HG02642 (cell line): Measurements from ENCODE around the gene DNAH11.

Source experiments
- ATAC-seq: cut with Tn5 transposase; IDR thresholded peaks from one replicate; pipeline ENCODE4 v1.9.1; 2021; ENCODE audit warnings: mild to moderate bottlenecking; ENCODE audit not compliant: unreplicated experiment, poor library complexity

Gene DNAH11

GRCh38 chr7:21544715-21545114, 1.9 kb downstream of the DNAH11 start:
- no peak for ATAC-seq

GRCh38 chr7:21547501-21547900, 4.7 kb downstream of the DNAH11 start:
- no peak for ATAC-seq

- ATAC-seq: no peak
Observed at GRCh38 chr7:21548491-21548890, 5.7 kb downstream of the DNAH11 start.

- ATAC-seq: no peak
Observed at GRCh38 chr7:21550076-21550475, 7.2 kb downstream of the DNAH11 start.

- no peak for ATAC-seq
Observed at GRCh38 chr7:21550821-21551531, 8.1 kb downstream of the DNAH11 start.

- no peak for ATAC-seq
Observed at GRCh38 chr7:21562385-21562784, 19.5 kb downstream of the DNAH11 start.

GRCh38 chr7:21565614-21566013, 22.8 kb downstream of the DNAH11 start:
- no peak for ATAC-seq

- no peak for ATAC-seq
Observed at GRCh38 chr7:21566094-21566493, 23.3 kb downstream of the DNAH11 start.

- no peak for ATAC-seq
Observed at GRCh38 chr7:21568762-21569161, 25.9 kb downstream of the DNAH11 start.

- ATAC-seq: no peak
Observed at GRCh38 chr7:21572331-21573313, 29.8 kb downstream of the DNAH11 start.

- ATAC-seq: no peak
Observed at GRCh38 chr7:21579341-21580072, 36.7 kb downstream of the DNAH11 start.

- no peak for ATAC-seq
Observed at GRCh38 chr7:21580073-21580521, 37.3 kb downstream of the DNAH11 start.

- ATAC-seq: no peak
Observed at GRCh38 chr7:21585070-21585724, 42.4 kb downstream of the DNAH11 start.

- ATAC-seq: no peak
Observed at GRCh38 chr7:21587139-21587784, 44.4 kb downstream of the DNAH11 start.

GRCh38 chr7:21596801-21597200, 54.0 kb downstream of the DNAH11 start:
- no peak for ATAC-seq

- no peak for ATAC-seq
Observed at GRCh38 chr7:21603462-21603861, 60.6 kb downstream of the DNAH11 start.

GRCh38 chr7:21603972-21604749, 61.3 kb downstream of the DNAH11 start:
- no peak for ATAC-seq

GRCh38 chr7:21605008-21605585, 62.3 kb downstream of the DNAH11 start:
- ATAC-seq: no peak

GRCh38 chr7:21608465-21608864, 65.6 kb downstream of the DNAH11 start:
- ATAC-seq: no peak
